ENCODE results near the gene ETV3L.
A peak's percentile ranks its signal among the peaks of the same experiment; 100 is the strongest.

ETV3L gene

DNA sequence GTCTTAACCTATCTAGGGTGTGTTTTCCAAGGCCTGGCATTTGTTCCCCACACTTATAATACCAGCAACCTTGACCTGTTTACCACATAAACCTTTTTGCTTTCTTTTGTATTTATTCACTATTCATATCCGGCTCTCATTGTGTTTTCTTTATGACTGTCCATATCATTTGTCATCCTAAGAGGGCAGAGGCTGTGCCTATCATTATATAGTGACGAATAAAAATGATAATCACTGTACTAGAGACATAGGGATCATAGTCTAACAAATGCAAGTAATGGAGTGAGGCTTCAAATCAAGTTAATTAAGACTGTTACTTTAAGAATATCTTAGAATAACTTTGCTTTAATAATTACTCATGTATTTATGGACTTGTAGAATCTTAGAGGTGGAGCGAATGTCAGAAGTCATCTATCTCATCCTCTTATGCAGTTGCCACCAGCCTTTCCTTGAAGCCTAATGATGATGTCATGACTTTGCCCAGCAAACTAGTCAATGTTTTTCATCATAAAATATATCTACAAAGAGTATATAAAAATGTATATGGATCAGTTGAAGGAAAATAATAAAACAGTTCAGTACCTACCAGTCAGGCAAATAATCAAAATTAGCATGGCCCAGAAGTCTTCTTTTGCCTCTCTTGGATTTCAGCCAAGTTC, 43.3 kb upstream of the ETV3L start:
- TF ChIP-seq, protein P1, sequence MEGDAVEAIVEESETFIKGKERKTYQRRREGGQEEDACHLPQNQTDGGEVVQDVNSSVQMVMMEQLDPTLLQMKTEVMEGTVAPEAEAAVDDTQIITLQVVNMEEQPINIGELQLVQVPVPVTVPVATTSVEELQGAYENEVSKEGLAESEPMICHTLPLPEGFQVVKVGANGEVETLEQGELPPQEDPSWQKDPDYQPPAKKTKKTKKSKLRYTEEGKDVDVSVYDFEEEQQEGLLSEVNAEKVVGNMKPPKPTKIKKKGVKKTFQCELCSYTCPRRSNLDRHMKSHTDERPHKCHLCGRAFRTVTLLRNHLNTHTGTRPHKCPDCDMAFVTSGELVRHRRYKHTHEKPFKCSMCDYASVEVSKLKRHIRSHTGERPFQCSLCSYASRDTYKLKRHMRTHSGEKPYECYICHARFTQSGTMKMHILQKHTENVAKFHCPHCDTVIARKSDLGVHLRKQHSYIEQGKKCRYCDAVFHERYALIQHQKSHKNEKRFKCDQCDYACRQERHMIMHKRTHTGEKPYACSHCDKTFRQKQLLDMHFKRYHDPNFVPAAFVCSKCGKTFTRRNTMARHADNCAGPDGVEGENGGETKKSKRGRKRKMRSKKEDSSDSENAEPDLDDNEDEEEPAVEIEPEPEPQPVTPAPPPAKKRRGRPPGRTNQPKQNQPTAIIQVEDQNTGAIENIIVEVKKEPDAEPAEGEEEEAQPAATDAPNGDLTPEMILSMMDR (IDR thresholded peaks at IDR 0.05; ENCODE audit: insufficient read depth, low read depth, low read length, missing control alignments): no peak
- no peak for DNase-seq (ENCODE audit: low read depth)
- no peak overlapping the region for H3K4me3 ChIP-seq (ENCODE audit: low read depth, low read length)

DNA sequence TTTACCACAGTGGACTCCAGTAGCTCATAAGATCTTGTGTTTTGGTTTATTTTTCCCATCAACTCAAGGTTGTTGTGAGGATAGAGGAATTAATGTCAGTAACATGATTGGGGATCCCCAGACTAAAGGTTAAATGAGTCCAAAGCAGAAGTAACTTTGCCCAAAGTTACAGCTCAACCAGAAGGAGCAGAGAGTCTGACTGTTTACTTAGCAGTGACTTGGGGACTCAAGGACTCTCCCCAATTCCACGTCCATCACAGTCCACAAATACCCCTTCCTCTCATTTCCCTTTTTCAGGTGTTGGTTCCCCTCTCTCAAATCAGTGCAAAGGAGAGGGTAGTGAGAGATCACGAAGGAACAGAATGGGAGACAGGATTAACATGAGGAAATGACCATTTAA, 42.6 kb upstream of the ETV3L start:
- H3K4me3 ChIP-seq (ENCODE audit: low read depth, low read length): no peak overlapping the region
- TF ChIP-seq, protein P1 (IDR thresholded peaks at IDR 0.05; ENCODE audit: insufficient read depth, low read depth, low read length, missing control alignments): no peak
- no peak for DNase-seq (ENCODE audit: low read depth)

DNA sequence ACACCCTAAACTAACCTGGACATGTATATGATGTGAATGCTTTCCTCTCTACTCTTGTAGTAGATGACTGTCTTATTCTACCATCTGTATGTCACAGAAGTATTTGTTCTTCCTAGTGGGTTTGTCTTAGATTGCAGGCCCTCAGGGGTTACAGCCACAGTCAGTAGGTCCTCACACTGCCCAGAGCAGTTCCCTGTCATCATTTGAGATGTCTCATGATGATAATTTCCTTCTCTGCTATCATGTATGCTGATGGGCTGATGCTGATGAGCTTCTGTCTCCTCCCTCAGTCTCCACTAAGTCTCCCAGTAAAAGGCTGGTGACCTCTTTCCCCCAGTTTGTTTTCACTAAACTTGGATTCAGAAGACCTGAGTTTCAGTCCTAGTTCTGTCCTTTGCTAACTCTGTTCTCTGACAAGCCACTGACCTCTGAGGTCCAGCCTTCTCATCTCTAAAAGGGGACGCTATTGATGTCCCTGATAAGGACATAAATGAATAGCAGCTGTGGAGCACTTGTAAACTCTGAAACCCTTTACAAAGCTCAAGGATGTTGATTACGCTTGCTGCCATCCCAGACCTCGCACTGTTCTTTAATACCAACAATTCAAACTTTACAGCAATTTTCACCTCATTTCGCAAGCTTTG, 41.7 kb upstream of the ETV3L start:
- TF ChIP-seq, protein P1 (IDR thresholded peaks at IDR 0.05; ENCODE audit: insufficient read depth, low read depth, low read length, missing control alignments): no peak
- no peak overlapping the region for H3K4me3 ChIP-seq (ENCODE audit: low read depth, low read length)
- no peak for DNase-seq (ENCODE audit: low read depth)

- TF ChIP-seq, protein P1 (IDR thresholded peaks at IDR 0.05; ENCODE audit: insufficient read depth, low read depth, low read length, missing control alignments): no peak
- no peak overlapping the region for H3K4me3 ChIP-seq (ENCODE audit: low read depth, low read length)
- peak; percentile 39 for DNase-seq (ENCODE audit: low read depth)
Measured at GRCh38 chr1:157140063-157140588, 40.5 kb upstream of the ETV3L start.

- TF ChIP-seq, protein P1 (IDR thresholded peaks at IDR 0.05; ENCODE audit: insufficient read depth, low read depth, low read length, missing control alignments): no peak
- peak; percentile 38 for DNase-seq (ENCODE audit: low read depth)
- peak overlapping the region; percentile 95 for H3K4me3 ChIP-seq (ENCODE audit: low read depth, low read length)
Measured at GRCh38 chr1:157139052-157139715, 39.6 kb upstream of the ETV3L start.

GRCh38 chr1:157138220-157139051, 38.8 kb upstream of the ETV3L start, which contains the start of gene ETV3:
Gene ETV3 (minus strand): TSS chr1:157138395. CDS start chr1:157136352, 2,043 bp downstream.
- DNase-seq (ENCODE audit: low read depth): peak; percentile 92
- TF ChIP-seq, protein P1 (IDR thresholded peaks at IDR 0.05; ENCODE audit: insufficient read depth, low read depth, low read length, missing control alignments): no peak
- H3K4me3 ChIP-seq (ENCODE audit: low read depth, low read length): peak within 1 kb of the TSS; percentile 95

All from GM12865 (cell line).